IPS DF 19.7 (cell line): ENCODE data around the gene PIEZO2.
"Not testable (repeated sequence)": the region's sequence is repeated elsewhere in the genome, so short reads cannot be mapped to it uniquely, and the experiment has no call there.

Experiments
- DNase-seq: peaks from one replicate; pipeline ENCODE4 v3.0.0-alpha.2; 2013; ENCODE audit warnings: low read depth, low spot score

PIEZO2 gene

GRCh38 chr18:10687161-10687925 is 462.0 kb downstream of the PIEZO2 start:
- no peak for DNase-seq

- no peak for DNase-seq
Measured at GRCh38 chr18:10686308-10686707, 463.1 kb downstream of the PIEZO2 start.

- no peak for DNase-seq
Measured at GRCh38 chr18:10685484-10685883, 463.9 kb downstream of the PIEZO2 start.

- DNase-seq = no peak
Measured at GRCh38 chr18:10682368-10682714, 467.0 kb downstream of the PIEZO2 start.

- no peak for DNase-seq
Measured at GRCh38 chr18:10681581-10682367, 467.6 kb downstream of the PIEZO2 start.

GRCh38 chr18:10680271-10680596 is 469.1 kb downstream of the PIEZO2 start:
- no peak for DNase-seq

- no peak for DNase-seq
Measured at GRCh38 chr18:10679557-10680270, 469.7 kb downstream of the PIEZO2 start.

GRCh38 chr18:10671441-10671840 is 477.9 kb downstream of the PIEZO2 start:
- DNase-seq = no peak

GRCh38 chr18:10670856-10671255 is 478.5 kb downstream of the PIEZO2 start:
- DNase-seq = no peak

GRCh38 chr18:10669441-10670100 is 479.8 kb downstream of the PIEZO2 start:
- no peak for DNase-seq

- DNase-seq = no peak
Measured at GRCh38 chr18:10663750-10664149, 485.6 kb downstream of the PIEZO2 start.

GRCh38 chr18:10661317-10661716 is 488.1 kb downstream of the PIEZO2 start:
- no peak for DNase-seq

- DNase-seq = no peak
Measured at GRCh38 chr18:10660179-10660884, 489.0 kb downstream of the PIEZO2 start.

GRCh38 chr18:10659594-10659993 is 489.8 kb downstream of the PIEZO2 start:
- no peak for DNase-seq

- DNase-seq = no peak
Measured at GRCh38 chr18:10659000-10659399, 490.4 kb downstream of the PIEZO2 start.

GRCh38 chr18:10644003-10644402 is 505.4 kb downstream of the PIEZO2 start:
- DNase-seq = not testable (repeated sequence)

- not testable (repeated sequence) for DNase-seq
Measured at GRCh38 chr18:10642915-10643524, 506.3 kb downstream of the PIEZO2 start.

GRCh38 chr18:10638539-10638885 is 510.9 kb downstream of the PIEZO2 start:
- not testable (repeated sequence) for DNase-seq

- not testable (repeated sequence) for DNase-seq
Measured at GRCh38 chr18:10637858-10638538, 511.4 kb downstream of the PIEZO2 start.

- not testable (repeated sequence) for DNase-seq
Measured at GRCh38 chr18:10629076-10629475, 520.3 kb downstream of the PIEZO2 start.
